Esophagus muscularis mucosa (tissue), 4 donors: ENCODE results near the gene ZNF565.

Experiments used
- EP300 ChIP-seq: sonication (generic); formaldehyde crosslinking; IDR thresholded peaks from one replicate; pipeline ENCODE4 v1.6.1; 2017; ENCODE audit warnings: antibody characterized with exemption
- POLR2A ChIP-seq: fragments of 450-650 bp; IDR thresholded peaks from one replicate; pipeline ENCODE4 v1.6.1; 2017; ENCODE audit warnings: antibody characterized with exemption, moderate library complexity, mild to moderate bottlenecking, low read depth
- POLR2AphosphoS5 ChIP-seq, 2 donors: sonication (generic); formaldehyde crosslinking; IDR thresholded peaks; one replicate each; pipeline ENCODE4 v1.6.1; 2017; ENCODE audit warnings: antibody characterized with exemption in 2 of 2
- TF ChIP-seq, protein P1 (sequence below), 3 experiments: fragments of 200-600 bp in 2 of 3; fragments of 450-650 bp in 1 of 3; sonication (generic) in 2 of 3; IDR thresholded peaks; one replicate each; pipeline ENCODE4 v1.5.1; 2017 to 2019; ENCODE audit warnings: antibody characterized with exemption in 3 of 3, mild to moderate bottlenecking in 2 of 3, moderate library complexity in 1 of 3

DNA sequence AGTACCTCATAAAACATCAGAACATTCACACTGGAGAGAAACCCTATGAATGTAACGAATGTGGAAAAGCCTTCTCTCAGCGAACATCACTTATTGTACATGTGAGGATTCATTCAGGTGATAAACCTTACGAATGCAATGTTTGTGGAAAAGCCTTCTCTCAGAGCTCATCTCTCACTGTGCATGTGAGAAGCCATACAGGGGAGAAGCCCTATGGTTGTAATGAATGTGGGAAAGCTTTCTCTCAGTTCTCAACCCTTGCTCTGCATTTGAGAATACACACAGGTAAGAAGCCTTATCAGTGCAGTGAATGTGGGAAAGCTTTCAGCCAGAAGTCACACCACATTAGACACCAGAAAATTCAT is 22.5 kb upstream of the ZNF565 start:
- TF ChIP-seq POLR2A, result no peak
- TF ChIP-seq, protein P1, sequence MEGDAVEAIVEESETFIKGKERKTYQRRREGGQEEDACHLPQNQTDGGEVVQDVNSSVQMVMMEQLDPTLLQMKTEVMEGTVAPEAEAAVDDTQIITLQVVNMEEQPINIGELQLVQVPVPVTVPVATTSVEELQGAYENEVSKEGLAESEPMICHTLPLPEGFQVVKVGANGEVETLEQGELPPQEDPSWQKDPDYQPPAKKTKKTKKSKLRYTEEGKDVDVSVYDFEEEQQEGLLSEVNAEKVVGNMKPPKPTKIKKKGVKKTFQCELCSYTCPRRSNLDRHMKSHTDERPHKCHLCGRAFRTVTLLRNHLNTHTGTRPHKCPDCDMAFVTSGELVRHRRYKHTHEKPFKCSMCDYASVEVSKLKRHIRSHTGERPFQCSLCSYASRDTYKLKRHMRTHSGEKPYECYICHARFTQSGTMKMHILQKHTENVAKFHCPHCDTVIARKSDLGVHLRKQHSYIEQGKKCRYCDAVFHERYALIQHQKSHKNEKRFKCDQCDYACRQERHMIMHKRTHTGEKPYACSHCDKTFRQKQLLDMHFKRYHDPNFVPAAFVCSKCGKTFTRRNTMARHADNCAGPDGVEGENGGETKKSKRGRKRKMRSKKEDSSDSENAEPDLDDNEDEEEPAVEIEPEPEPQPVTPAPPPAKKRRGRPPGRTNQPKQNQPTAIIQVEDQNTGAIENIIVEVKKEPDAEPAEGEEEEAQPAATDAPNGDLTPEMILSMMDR (IDR thresholded peaks at IDR 0.05), result no peak
- TF ChIP-seq EP300, result no peak
- TF ChIP-seq POLR2AphosphoS5 (IDR thresholded peaks at IDR 0.05), result no peak
